Mesothelial cell of epicardium (in vitro differentiated cells): Measurements from ENCODE around the gene EFNA3. TPM values are rescaled to one million over a fixed set of nuclear protein-coding genes. Genes with fewer than 3 reads are reported as not detected.

Source experiments
- DNase-seq, 2 experiments: peaks; one replicate each; pipeline ENCODE4 v3.0.0; 2021; ENCODE audit warnings: low spot score in 2 of 2; ENCODE audit not compliant: unreplicated experiment in 2 of 2
- H3K27ac Mint-ChIP-seq: 2 replicates; pipeline ENCODE4 v1.8.0; 2021; ENCODE audit warnings: mixed read lengths
- H3K27me3 Mint-ChIP-seq: 2 replicates; pipeline ENCODE4 v1.8.0; 2021; ENCODE audit warnings: low read depth, mixed read lengths
- H3K36me3 Mint-ChIP-seq: 2 replicates; pipeline ENCODE4 v1.8.0; 2021; ENCODE audit warnings: mixed read lengths
- H3K4me1 Mint-ChIP-seq: 2 replicates; pipeline ENCODE4 v1.8.0; 2021; ENCODE audit warnings: mixed read lengths
- H3K4me3 Mint-ChIP-seq: 2 replicates; pipeline ENCODE4 v1.8.0; 2021; ENCODE audit warnings: mild to moderate bottlenecking, moderate library complexity, mixed read lengths
- H3K9me3 Mint-ChIP-seq: 2 replicates; pipeline ENCODE4 v1.8.0; 2021; ENCODE audit warnings: mixed read lengths
- total RNA-seq: library from RNA; stranded (reverse); gene quantifications from 3 replicates; pipeline ENCODE4 v1.2.1, GENCODE V29; 2021
- TF ChIP-seq, protein P1 (sequence below): fragments of 200-600 bp; sonication (generic); IDR thresholded peaks from one replicate; pipeline ENCODE4 v1.5.0; 2021; ENCODE audit warnings: antibody characterized with exemption; ENCODE audit not compliant: unreplicated experiment

The EFNA3 gene
- total RNA-seq, 1 donor from 2014 or later: 14.6 TPM

DNA sequence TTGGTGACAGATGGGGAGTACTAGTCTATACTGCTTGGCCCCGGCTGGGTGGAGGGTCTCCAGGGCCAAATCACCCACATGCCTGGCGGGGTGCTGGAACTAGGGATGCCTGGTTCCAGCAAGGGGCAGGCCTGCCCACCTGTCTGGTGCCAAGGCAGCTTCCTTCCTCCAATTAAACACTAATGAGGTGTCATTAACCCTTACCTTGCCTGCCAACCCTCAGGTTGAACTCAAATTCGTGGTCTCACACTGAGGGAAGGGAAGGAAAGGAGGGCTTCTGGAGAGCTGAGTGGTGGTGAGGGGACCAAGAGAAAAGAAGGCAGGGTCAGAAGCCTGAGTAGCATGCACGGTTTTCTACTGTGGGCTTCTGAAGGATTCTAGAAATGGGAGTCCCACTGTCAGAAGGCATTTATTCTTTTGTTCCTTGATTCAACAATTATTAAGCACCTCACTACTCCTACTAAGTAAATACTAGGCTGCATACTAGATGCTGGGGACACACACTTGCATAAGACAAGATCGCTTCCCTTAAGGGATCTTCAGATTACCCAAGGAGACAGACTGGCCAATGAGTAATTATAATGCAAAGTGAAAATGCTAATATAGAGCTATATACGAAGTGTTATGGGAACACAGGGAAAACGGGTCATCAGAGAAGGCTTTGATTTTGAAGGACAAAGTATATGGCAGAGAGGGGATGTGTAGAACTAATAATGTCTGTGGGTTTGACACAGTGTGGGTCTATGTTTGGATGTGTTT is 5.9 kb upstream of the EFNA3 start:
- Mint-ChIP-seq H3K36me3 (peaks cover 5% of the 10 kb centered on the region), H3K9me3 (no peaks in the 10 kb centered on the region), H3K4me3 (no peak overlapping the region), H3K27me3 (peaks cover 29% of the 10 kb centered on the region), H3K27ac (no peak overlapping the region), H3K4me1 (peaks cover 24% of the 10 kb centered on the region)
- DNase-seq: no peak
- TF ChIP-seq, protein P1, sequence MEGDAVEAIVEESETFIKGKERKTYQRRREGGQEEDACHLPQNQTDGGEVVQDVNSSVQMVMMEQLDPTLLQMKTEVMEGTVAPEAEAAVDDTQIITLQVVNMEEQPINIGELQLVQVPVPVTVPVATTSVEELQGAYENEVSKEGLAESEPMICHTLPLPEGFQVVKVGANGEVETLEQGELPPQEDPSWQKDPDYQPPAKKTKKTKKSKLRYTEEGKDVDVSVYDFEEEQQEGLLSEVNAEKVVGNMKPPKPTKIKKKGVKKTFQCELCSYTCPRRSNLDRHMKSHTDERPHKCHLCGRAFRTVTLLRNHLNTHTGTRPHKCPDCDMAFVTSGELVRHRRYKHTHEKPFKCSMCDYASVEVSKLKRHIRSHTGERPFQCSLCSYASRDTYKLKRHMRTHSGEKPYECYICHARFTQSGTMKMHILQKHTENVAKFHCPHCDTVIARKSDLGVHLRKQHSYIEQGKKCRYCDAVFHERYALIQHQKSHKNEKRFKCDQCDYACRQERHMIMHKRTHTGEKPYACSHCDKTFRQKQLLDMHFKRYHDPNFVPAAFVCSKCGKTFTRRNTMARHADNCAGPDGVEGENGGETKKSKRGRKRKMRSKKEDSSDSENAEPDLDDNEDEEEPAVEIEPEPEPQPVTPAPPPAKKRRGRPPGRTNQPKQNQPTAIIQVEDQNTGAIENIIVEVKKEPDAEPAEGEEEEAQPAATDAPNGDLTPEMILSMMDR: no peak

DNA sequence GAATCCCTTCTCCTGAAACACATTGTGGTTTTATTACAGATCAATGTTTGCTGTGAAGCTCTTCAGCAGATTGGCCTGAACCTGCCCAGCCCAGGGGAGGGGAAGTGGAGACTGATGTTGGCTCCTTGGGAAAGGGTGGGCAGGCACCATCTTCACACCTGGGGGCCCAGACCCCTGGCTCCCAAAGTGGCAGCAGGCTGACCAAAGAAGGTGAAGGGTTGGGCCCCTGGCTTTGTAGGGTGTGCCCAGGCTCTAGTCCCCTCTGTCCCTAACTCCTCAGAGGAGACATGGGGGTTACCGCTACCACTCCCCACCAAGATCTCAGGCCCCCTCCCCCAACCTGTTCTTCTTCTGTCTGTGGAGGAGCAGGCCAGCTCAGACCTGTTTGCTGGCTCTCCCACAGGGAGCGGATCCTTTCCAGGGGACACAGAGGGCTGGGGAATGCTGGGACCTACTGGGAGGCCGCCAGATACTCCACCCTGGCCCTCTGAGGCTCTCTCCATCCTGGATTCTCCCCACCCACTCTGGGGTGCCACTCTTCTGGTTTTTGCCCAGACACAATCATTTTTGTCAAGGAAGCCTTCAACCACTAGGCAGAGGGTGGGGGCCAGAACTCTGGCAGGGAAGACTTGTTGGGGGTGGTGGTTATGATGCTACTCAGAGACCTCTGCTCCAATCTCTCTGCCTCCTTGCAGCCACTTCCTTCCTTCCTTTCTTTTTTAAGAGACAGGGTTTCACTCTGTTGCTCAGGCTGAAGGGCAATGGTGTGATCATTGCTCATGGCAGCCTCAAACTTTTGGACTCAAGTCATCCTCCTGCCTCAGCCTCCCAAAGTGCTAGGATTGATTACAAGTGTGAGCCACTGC is 5.0 kb upstream of the EFNA3 start:
- Mint-ChIP-seq H3K27me3 (peaks cover 29% of the 10 kb centered on the region), H3K4me3 (no peak overlapping the region), H3K4me1 (peaks cover 27% of the 10 kb centered on the region), H3K27ac (no peak overlapping the region), H3K9me3 (no peaks in the 10 kb centered on the region), H3K36me3 (peaks cover 2% of the 10 kb centered on the region)
- TF ChIP-seq, protein P1: no peak
- no peak for DNase-seq

DNA sequence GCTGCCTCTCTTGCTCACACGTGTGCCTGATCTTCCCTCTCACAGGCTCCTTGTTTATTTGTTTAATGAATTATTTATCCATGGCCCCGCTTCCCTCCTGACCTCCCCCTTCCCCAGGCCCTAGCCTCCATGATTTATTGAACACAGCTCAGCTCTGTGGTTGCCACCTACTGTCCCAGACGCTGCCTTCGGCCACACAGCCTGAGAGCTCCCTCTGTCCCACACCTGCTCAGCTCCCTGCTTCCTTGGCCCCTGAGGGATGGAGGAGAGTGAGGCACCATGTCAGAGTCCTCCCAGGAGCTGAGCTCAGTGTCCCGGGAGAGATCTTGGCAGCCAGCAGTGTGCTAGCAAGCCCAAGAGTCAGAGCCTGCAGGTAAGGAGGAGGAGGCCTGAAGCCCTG is 3.1 kb upstream of the EFNA3 start:
- Mint-ChIP-seq H3K4me3 (no peak overlapping the region), H3K36me3 (no peaks in the 10 kb centered on the region), H3K9me3 (no peaks in the 10 kb centered on the region), H3K4me1 (peaks cover 25% of the 10 kb centered on the region), H3K27me3 (peaks cover 36% of the 10 kb centered on the region), H3K27ac (no peak overlapping the region)
- TF ChIP-seq, protein P1: no peak
- no peak for DNase-seq

DNA sequence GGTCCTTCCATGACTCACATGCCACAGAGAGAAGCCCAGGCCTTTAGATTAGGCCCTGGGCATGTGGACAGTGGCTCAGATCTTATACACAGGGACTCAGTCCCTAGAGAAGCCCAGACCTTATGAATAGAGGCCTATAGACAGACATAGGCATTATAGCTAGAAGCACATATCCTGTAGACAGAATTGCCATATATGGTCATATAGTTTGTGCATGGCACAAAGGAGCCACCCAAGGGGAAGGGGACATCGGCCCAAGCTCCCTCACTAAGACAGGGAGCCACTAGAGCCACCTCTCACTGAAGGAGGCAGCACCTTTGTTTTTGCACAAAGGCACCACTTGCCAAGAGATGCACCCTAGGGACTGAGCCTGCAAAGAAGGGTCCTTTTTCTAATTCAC is 2.3 kb upstream of the EFNA3 start:
- no peak overlapping the region for H3K4me3 Mint-ChIP-seq
- no peak for DNase-seq
- H3K27ac Mint-ChIP-seq: no peak overlapping the region
- peaks cover 27% of the 10 kb centered on the region for H3K4me1 Mint-ChIP-seq
- H3K9me3 Mint-ChIP-seq: no peaks in the 10 kb centered on the region
- peaks cover 42% of the 10 kb centered on the region for H3K27me3 Mint-ChIP-seq
- no peaks in the 10 kb centered on the region for H3K36me3 Mint-ChIP-seq
- TF ChIP-seq, protein P1: no peak

DNA sequence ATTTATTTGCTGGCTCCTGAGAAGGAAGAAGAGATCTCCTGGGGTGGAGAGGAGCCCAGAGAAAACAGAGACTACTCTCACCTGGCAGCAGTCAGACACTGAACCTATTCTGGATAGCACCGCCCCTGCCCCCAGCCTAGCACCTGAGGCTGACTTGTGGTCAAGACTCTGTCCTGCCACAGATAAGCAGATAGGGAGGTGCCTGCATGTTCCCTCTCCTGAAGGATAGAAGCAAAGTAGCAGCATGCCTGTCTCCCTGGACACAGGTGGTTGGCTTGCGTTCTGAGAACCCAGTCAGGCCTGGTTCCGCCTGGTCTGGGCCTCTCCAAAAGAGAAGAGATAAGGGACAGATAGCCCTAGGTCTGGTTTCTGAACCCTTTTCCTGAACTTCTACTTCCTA is 1.3 kb upstream of the EFNA3 start:
- TF ChIP-seq, protein P1: no peak
- Mint-ChIP-seq H3K9me3 (no peaks in the 10 kb centered on the region), H3K27me3 (peaks cover 40% of the 10 kb centered on the region), H3K4me3 (peak overlapping the region; percentile 44), H3K27ac (no peak overlapping the region), H3K36me3 (no peaks in the 10 kb centered on the region), H3K4me1 (peaks cover 25% of the 10 kb centered on the region)
- DNase-seq: no peak
